GM19463 (cell line): ENCODE data around the gene ZNF575.

Experiments used
- ATAC-seq: cut with Tn5 transposase; IDR thresholded peaks from one replicate; pipeline ENCODE4 v1.9.1; 2021; ENCODE audit warnings: mild to moderate bottlenecking, moderate library complexity; ENCODE audit not compliant: unreplicated experiment

The ZNF575 gene

GRCh38 chr19:43570174-43570791, 37.3 kb downstream of the ZNF575 start:
- no peak for ATAC-seq

- ATAC-seq = no peak
These were observed 39.2 kb downstream of the ZNF575 start for GRCh38 chr19:43572171-43572588.

- ATAC-seq = no peak
These were observed 41.6 kb downstream of the ZNF575 start for GRCh38 chr19:43574424-43575155.

- ATAC-seq = peak; percentile 98
These were observed 42.4 kb downstream of the ZNF575 start, which contains the start of the genes PINLYP and XRCC1 for GRCh38 chr19:43575156-43575950. Gene PINLYP (plus strand): TSS chr19:43575801. CDS start chr19:43577192, 1,391 bp downstream. Gene XRCC1 (minus strand): TSS chr19:43575527. CDS start chr19:43575458, 69 bp downstream.

- ATAC-seq = no peak
These were observed 43.2 kb downstream of the ZNF575 start for GRCh38 chr19:43575955-43576878.

- no peak for ATAC-seq
These were observed 45.8 kb downstream of the ZNF575 start for GRCh38 chr19:43578787-43579186.

GRCh38 chr19:43581467-43581866, 48.5 kb downstream of the ZNF575 start:
- no peak for ATAC-seq

GRCh38 chr19:43582495-43582894, 49.5 kb downstream of the ZNF575 start:
- ATAC-seq = no peak

GRCh38 chr19:43584484-43584883, 51.5 kb downstream of the ZNF575 start:
- peak; percentile 54 for ATAC-seq
